IPS-NIHi7 (cell line): ENCODE data around the gene ZC3H13.

ENCODE experiments used
- DNase-seq: peaks from one replicate; pipeline ENCODE4 v3.0.0; 2012; ENCODE audit warnings: mixed read lengths; ENCODE audit errors: extremely low spot score

Gene ZC3H13

DNA sequence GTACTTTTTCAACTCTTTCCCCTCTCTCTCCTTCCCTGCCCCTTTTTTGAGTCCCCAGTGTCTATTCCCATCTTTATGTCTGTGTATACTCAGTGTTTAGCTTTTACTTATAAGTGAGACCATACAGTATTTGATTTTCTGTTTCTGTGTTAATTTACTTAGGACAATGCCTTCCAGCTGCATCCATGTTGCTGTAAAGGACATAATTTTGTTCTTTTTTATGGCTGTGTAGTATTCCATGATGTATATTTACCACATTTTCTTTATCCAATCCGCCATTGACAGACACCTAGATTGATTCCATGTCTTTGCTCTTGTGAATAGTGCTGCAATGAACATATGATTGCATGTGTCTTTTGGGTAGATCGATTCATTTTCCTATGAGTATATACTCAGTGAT, 10.7 kb upstream of the ZC3H13 start:
- no peak for DNase-seq

- DNase-seq: no peak
Observed at GRCh38 chr13:46062185-46062584, 9.6 kb upstream of the ZC3H13 start.

DNA sequence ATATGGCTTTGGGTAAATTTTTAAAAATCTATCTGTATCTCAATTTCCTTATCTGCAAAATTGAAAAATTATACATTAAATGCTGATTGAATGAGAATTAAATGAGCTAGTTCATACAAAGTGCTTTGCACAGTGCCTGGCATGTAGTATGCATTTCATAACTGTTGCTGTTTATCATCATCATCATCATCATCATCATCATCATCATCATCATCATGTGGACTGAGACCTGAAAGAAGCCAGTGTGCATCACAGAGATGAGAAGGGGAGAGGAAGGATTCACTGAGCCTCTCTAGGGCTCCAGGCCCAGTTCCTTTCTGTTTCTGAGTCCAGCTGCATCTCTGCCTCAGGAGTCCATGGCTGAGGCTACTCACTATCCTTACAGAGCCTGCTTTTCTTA, 6.9 kb upstream of the ZC3H13 start:
- no peak for DNase-seq

DNA sequence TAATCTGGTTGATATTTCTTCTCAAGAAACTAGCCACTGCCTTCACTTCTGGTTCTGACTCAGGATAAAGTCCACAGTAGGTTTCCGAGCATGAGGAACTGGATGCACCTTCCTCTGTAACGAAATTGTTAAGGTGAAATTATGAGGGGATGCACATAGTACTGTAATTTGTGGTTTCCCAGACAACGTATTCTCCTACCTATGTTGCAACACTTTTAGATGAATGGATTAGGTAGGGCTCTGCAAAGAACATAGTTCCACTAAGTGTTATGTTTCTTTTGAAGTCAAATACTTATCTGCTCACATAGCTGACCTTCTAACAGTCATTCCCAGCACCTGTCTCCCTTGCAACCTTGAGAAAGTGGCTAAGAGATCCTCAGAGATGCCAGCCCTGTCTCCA, 5.7 kb upstream of the ZC3H13 start:
- no peak for DNase-seq

GRCh38 chr13:46057256-46058015, 4.9 kb upstream of the ZC3H13 start:
- no peak for DNase-seq

- no peak for DNase-seq
Observed at GRCh38 chr13:46053162-46054012, 841 bp upstream of the ZC3H13 start.

GRCh38 chr13:46051968-46052318, 603 bp downstream of the ZC3H13 start:
- DNase-seq: no peak

GRCh38 chr13:46050771-46051170, 1.8 kb downstream of the ZC3H13 start:
- DNase-seq: no peak

DNA sequence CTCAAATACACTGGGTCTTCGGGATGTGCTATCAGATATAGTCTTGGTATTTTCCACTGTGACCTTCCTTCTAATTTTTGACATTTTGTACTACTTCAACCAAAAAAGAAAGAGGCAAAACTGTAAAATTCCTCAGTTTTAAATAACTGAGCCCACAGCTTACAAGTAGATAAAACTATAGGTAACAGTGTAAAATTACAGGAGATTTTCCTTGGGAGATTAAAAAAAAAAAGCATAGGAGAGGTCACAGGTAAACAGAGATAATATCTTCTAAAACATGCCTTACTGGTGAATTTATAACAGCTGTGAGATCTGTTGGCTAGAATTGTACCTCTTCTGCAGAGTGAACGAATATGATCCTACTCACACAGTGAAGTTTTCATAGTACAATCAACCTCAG, 7.1 kb downstream of the ZC3H13 start:
- DNase-seq: no peak

DNA sequence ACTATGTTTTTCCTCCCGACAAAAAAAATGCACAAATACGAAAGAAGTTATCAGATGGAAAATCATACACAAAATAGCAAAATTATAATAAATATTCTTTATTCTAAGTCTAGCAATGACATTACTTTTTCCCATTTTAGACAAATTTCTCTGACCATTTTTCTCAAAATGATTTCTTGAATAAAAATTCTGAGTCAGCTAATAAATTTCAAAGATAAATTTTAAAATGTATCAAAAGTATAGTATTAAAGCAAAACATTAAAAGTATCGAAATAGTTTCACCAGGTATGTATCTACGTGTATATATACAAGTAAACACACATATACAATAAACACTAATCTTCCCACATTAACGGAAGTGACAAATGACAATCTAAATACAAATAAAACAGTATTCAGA, 8.9 kb downstream of the ZC3H13 start:
- DNase-seq: no peak

GRCh38 chr13:46041419-46041839, 11.1 kb downstream of the ZC3H13 start:
- no peak for DNase-seq

DNA sequence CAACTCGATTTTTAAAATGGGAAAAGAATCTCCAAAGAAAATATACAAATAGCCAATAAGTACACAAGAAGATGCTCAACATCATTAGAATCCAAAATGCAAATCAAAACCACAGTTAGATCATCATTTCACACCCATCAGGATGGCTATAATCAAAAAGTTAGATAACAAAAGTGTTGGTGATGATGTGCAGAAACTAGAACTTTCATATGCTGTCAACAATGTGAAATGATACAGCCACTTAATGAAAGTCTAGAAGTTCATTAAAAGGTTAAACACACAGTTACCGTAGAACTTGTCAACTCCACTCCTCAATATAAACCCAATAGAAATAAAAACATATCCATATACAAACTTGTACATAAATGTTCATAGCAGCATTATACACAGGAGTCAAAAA, 11.8 kb downstream of the ZC3H13 start:
- no peak for DNase-seq

- DNase-seq: no peak
Observed at GRCh38 chr13:46039411-46040182, 12.9 kb downstream of the ZC3H13 start.

GRCh38 chr13:46038296-46038695, 14.2 kb downstream of the ZC3H13 start:
- DNase-seq: no peak

- no peak for DNase-seq
Observed at GRCh38 chr13:46035066-46035465, 17.5 kb downstream of the ZC3H13 start.

DNA sequence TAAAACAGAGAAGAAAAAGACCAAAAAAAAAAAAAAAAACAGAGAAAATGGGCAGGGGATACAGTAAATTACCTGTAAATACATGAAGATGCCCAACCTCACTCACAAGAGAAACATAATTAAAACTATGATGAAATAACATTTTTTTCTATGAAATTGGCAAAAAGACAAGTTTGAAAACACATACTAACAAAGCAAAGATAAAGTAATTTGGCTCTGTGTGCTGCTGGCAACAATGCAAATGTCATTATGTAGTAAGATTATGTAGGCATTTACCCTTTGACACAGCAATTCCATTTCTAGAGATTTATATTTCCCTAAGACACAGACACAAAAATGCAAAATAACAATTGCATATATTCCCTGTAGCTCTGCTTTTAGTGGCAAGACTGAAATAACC, 20.2 kb downstream of the ZC3H13 start:
- no peak for DNase-seq

- DNase-seq: no peak
Observed at GRCh38 chr13:46031581-46032263, 20.8 kb downstream of the ZC3H13 start.

- no peak for DNase-seq
Observed at GRCh38 chr13:46025157-46025556, 27.4 kb downstream of the ZC3H13 start.

- DNase-seq: no peak
Observed at GRCh38 chr13:46022481-46022880, 30.1 kb downstream of the ZC3H13 start.

DNA sequence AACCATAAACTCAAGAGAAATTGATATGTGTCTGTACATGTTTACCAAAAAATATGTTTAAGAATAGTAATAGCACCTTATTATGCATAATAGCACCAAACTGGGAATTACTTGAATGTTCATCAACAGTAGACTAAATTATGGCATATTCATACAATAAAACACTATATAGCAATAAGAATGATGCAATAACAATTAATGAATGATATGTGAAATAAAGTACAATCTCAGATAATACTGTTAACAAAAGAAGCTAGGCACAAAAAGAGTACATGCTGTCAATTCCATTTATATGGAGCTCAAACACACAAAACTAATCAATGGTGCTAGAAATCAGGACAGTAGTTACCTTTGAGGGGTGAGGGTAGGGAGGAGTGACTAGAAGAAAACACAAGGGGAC, 36.3 kb downstream of the ZC3H13 start:
- DNase-seq: no peak

DNA sequence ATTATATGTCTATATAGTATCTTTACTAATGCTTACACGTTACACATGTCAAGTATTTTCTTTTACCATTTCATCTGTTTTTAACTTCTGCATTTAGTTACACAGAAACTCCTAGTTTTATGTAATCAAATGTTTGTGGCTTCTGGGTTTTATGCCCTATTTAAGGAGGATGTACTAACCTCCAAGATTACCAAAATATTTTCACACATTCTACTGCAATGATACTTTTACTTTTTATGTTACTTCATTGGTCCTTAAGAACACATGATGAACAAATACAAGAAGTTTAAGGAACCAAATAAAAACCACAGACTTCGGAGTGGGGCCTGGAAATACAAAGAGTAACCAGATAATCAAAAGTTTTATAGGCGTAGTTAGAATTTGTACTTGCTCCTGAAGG, 37.2 kb downstream of the ZC3H13 start:
- DNase-seq: no peak

- no peak for DNase-seq
Observed at GRCh38 chr13:46012404-46012803, 40.1 kb downstream of the ZC3H13 start.
